DND-41 (cell line): ENCODE data around the gene CREB3L2.

Experiments
- ATAC-seq: fragments of 200-7000 bp; cut with Tn5 transposase; 3 replicates; pipeline ENCODE4 v1.9.1; 2021; ENCODE audit warnings: low read depth; ENCODE audit not compliant: insufficient read depth
- DNase-seq: peaks from one replicate; pipeline ENCODE4 v3.0.0-alpha.2; 2020
- H2AFZ ChIP-seq: 2 replicates; pipeline ENCODE4 v1.6.0; 2012; ENCODE audit warnings: low read depth, low read length
- H3K27ac ChIP-seq: 2 replicates; pipeline ENCODE4 v1.5.1; 2012; ENCODE audit warnings: low read length, inconsistent platforms
- H3K27me3 ChIP-seq: fragments of 200-600 bp; sonication (generic); 2 replicates; pipeline ENCODE4 v1.6.0; 2012; ENCODE audit warnings: low read length, mild to moderate bottlenecking, inconsistent platforms; ENCODE audit not compliant: insufficient read depth, poor library complexity
- H3K36me3 ChIP-seq: 2 replicates; pipeline ENCODE4 v1.5.1; 2012; ENCODE audit warnings: low read length, inconsistent platforms; ENCODE audit not compliant: insufficient read depth
- H3K4me1 ChIP-seq: 2 replicates; pipeline ENCODE4 v1.5.1; 2012; ENCODE audit warnings: mild to moderate bottlenecking, low read length; ENCODE audit not compliant: insufficient read depth
- H3K4me2 ChIP-seq: 2 replicates; pipeline ENCODE4 v1.6.0; 2012; ENCODE audit warnings: mild to moderate bottlenecking, moderate library complexity, low read length, inconsistent platforms; ENCODE audit not compliant: insufficient read depth
- H3K4me3 ChIP-seq, 2 experiments: fragments of 200-600 bp in 1 of 2; shearing (Covaris generic) in 1 of 2; 2 replicates each; pipeline ENCODE4 v1.5.1; 2012 to 2016; ENCODE audit warnings: inconsistent platforms in 2 of 2, low read length in 2 of 2, mild to moderate bottlenecking in 2 of 2, low read depth in 1 of 2, moderate library complexity in 1 of 2
- H3K79me2 ChIP-seq: 2 replicates; pipeline ENCODE4 v1.6.0; 2012; ENCODE audit warnings: low read length, inconsistent platforms; ENCODE audit not compliant: insufficient read depth
- H3K9ac ChIP-seq: 2 replicates; pipeline ENCODE4 v1.6.0; 2012; ENCODE audit warnings: low read depth, mild to moderate bottlenecking, inconsistent platforms, low read length, moderate library complexity
- H3K9me3 ChIP-seq: 2 replicates; pipeline ENCODE4 v1.5.1; 2012; ENCODE audit warnings: low read length, moderate library complexity, mild to moderate bottlenecking, inconsistent platforms; ENCODE audit not compliant: insufficient read depth, severe bottlenecking
- H4K20me1 ChIP-seq: 2 replicates; pipeline ENCODE4 v1.6.0; 2012; ENCODE audit warnings: low read length; ENCODE audit not compliant: insufficient read depth
- CTCF ChIP-seq: IDR thresholded peaks from 2 replicates; pipeline ENCODE4 v1.5.1; 2012; ENCODE audit warnings: borderline replicate concordance, low read length, moderate library complexity, mild to moderate bottlenecking; ENCODE audit not compliant: poor library complexity, severe bottlenecking; ENCODE audit errors: extremely low read depth
- EZH2 ChIP-seq: IDR thresholded peaks from 3 replicates; pipeline ENCODE4 v1.6.1; 2012; ENCODE audit warnings: borderline replicate concordance, low read depth, mild to moderate bottlenecking, moderate library complexity, low read length, inconsistent platforms; ENCODE audit not compliant: severe bottlenecking

The CREB3L2 gene

GRCh38 chr7:137895301-137896221, 106.3 kb downstream of the CREB3L2 start:
- Histone ChIP-seq H3K4me2 (no peak overlapping the region), H2AFZ (no peak overlapping the region), H3K9me3 (no peaks in the 10 kb centered on the region), H3K79me2 (no peaks in the 10 kb centered on the region), H3K9ac (no peak overlapping the region), H4K20me1 (no peaks in the 10 kb centered on the region), H3K27ac (no peak overlapping the region), H3K36me3 (no peaks in the 10 kb centered on the region), H3K4me1 (peaks cover 9% of the 10 kb centered on the region), H3K4me3 (no peak overlapping the region), H3K27me3 (no peaks in the 10 kb centered on the region)
- DNase-seq, result no peak
- TF ChIP-seq CTCF (no peak), EZH2 (no peak)
- no peak for ATAC-seq

GRCh38 chr7:137893143-137893742, 108.6 kb downstream of the CREB3L2 start:
- Histone ChIP-seq H4K20me1 (no peaks in the 10 kb centered on the region), H3K9ac (no peak overlapping the region), H3K4me1 (no peaks in the 10 kb centered on the region), H3K4me3 (no peak overlapping the region), H3K9me3 (no peaks in the 10 kb centered on the region), H3K79me2 (no peaks in the 10 kb centered on the region), H3K36me3 (no peaks in the 10 kb centered on the region), H3K4me2 (no peak overlapping the region), H3K27ac (no peak overlapping the region), H3K27me3 (no peaks in the 10 kb centered on the region), H2AFZ (no peak overlapping the region)
- TF ChIP-seq EZH2 (no peak), CTCF (no peak)
- no peak for DNase-seq
- no peak for ATAC-seq

GRCh38 chr7:137891016-137891655, 110.8 kb downstream of the CREB3L2 start:
- DNase-seq (no peak), ATAC-seq (no peak)
- H3K36me3 ChIP-seq, result no peaks in the 10 kb centered on the region
- H3K27me3 ChIP-seq, result no peaks in the 10 kb centered on the region
- H3K9me3 ChIP-seq, result no peaks in the 10 kb centered on the region
- no peaks in the 10 kb centered on the region for H3K4me1 ChIP-seq
- TF ChIP-seq CTCF (no peak), EZH2 (no peak)
- H3K4me3 ChIP-seq, result no peak overlapping the region
- no peak overlapping the region for H3K9ac ChIP-seq
- H4K20me1 ChIP-seq, result no peaks in the 10 kb centered on the region
- H3K27ac ChIP-seq, result no peak overlapping the region
- H3K4me2 ChIP-seq, result no peak overlapping the region
- no peaks in the 10 kb centered on the region for H3K79me2 ChIP-seq
- no peak overlapping the region for H2AFZ ChIP-seq
